Forelimb muscle (tissue), 1 donor: ENCODE results near the gene PPFIA4. TPM values are rescaled to one million over a fixed set of nuclear protein-coding genes. Genes with fewer than 3 reads are reported as not detected.

Experiments
- DNase-seq: peaks from one replicate; pipeline ENCODE4 v3.0.0-alpha.2; 2013; ENCODE audit warnings: low read depth
- polyA plus RNA-seq: library from polyadenylated mRNA; unstranded; fragments of 120-200 nt; gene quantifications from one replicate; pipeline ENCODE4 v1.2.1, GENCODE V29; 2013; ENCODE audit not compliant: insufficient read length

The PPFIA4 gene
- polyA plus RNA-seq, 1 donor = 62.1 TPM

DNA sequence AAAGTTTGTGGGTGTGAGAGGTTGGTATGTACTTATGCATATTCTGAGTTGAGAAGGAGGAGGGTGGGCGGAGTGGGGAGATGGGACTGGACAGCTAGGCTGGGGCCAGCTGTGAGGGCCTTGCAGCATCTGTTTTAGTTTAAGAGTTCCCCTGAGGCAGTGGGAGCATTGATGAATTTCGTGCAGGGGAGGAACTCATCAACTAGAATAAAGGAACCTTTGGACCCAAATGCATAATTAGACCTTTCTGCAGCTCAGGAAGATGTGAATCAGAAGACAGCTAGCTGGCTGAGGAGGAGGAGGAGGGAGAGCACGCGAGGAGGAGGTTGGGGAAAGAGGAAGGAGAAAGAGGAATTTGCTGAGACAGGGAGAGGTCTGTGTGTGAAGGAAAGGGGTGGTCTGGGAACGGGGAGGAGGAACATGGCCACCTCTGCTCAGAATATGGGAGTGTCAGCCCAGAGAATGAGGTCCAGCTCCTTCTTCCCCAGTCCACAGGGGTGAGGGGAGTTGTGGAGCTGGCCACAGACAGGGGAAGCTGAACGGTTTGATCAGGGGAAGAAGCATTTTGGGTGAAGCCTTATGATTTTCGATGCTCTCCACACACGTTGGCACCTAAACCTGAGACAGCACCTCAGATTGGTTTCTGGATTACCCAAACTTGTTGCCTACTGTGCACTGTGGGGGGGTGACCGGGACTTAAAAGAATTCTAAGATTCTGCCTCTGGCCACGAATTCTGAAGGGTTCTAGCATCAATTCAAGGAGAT lies 31.8 kb downstream of the PPFIA4 start:
- no peak for DNase-seq

DNA sequence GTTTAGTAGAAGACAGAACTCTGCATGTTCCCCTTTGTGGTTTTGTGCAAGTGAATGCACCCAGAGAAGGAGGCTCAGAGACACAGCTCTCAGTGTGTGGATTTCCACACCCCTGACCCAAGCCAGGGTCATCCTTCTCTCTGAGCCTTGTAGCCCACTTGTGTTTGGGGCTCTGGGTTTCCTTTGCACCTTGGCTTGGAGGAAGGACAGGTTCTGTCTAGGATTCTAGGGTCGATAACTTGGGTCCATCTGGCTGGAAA lies 32.3 kb downstream of the PPFIA4 start:
- no peak for DNase-seq

DNA sequence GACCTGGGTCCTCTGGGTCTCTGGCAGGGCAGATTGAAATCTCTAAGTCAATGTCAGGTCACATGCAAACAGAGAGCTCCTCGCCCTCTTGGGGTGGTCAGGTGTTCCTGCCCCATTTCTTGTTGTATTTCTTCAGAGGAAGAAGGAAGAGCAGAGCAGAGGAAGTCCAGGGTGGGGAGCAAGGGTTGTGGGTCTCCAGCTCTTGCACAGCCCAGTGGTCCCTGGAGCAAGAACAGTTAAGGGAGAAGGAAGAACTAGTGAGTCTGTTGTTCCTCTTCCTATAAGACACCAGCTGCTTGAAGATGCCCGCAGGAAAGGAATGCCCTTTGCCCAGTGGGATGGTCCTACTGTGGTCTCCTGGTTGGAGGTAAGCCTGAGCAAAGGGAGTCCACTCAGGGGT lies 33.2 kb downstream of the PPFIA4 start:
- no peak for DNase-seq

DNA sequence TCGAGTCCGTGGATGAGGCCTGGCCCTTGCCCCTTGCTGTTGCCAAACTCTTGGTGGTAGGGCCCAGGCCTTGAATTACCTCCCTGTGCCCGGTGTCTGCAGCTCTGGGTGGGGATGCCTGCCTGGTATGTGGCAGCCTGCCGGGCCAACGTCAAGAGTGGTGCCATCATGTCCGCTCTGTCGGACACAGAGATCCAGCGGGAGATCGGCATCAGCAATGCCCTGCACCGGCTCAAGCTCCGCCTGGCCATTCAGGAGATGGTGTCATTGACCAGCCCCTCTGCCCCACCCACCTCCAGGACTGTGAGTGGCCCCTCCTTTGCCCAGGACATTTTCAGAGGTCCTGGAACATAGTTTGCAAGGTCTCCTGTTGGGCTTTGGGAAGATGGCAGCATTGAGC lies 33.8 kb downstream of the PPFIA4 start:
- no peak for DNase-seq

DNA sequence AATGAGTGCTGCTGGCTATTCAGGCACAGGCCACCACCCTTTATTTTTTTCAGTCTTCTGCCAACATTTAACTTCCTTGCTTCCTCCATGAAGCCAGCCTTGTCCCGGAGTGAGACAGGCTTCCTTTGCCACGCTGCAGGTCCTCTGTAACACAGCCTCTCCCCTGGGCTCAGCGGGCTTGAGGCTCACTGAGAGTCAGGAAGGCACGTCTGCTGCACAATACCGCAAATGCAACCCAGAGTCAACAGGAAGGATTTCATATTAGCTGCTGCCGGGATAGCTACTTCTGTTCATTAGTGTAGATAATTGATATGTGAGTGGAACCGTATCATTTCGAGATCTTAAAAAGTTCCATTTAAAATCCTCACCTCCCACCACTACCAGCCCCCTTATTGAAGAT lies 37.0 kb downstream of the PPFIA4 start:
- no peak for DNase-seq

DNA sequence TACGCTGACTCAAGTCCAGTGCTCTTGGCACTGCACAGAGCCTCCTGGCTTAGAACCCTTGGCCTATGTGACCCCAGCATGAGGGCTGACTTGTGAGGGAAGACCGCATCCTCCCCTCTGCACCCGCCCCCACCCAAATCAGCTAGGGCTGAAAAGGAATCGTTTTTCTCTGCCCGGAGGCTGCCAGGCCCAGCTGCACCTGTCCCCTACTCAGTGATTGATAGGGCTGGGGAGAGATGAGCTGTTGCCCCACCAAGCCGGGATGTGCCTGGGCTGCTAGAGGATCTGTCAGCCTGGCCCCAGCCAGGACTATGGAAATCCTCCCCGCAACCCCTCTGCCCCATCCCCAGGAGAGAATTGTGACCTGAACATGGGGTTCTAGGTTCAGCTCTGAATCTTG lies 38.9 kb downstream of the PPFIA4 start:
- no peak for DNase-seq

DNA sequence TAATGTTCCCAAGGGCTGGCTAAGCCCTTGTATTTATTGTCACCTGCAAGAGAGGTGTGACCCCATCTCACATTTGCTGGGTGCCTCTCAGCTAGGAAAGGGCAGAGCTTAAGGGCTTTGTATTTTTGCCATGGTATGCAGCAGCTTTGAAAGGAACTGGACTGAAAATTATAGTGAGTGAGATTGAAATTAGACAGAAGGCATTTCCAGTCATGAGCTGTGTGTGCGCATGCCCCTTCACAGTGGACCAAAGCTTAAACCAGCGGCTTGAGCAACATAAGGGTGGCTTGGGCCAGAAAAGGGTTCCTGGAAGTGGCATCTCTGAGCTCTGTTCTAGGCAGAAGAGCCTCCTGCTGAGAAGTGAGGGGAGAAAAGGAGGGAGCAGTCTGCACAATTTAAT lies 39.7 kb downstream of the PPFIA4 start:
- no peak for DNase-seq

DNA sequence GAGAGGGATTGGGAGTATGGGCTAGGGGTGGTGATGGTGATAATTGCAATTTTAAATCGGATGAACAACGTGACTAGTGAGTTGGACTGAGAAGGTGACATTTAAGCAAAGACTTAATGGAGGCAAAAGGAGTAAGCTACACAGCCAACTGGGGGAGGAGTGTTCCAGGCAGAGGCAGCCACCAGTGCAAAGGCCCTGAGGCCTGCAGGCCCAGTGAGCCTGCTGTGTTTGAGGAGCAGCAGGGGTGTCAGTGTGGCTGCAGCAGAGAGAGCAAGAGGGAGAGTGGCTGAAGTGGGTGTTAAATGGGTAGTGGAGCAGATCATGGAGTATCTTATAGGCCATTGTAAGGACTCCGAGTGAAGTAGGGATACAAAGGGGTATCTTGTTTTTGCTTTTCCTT lies 40.7 kb downstream of the PPFIA4 start:
- no peak for DNase-seq

DNA sequence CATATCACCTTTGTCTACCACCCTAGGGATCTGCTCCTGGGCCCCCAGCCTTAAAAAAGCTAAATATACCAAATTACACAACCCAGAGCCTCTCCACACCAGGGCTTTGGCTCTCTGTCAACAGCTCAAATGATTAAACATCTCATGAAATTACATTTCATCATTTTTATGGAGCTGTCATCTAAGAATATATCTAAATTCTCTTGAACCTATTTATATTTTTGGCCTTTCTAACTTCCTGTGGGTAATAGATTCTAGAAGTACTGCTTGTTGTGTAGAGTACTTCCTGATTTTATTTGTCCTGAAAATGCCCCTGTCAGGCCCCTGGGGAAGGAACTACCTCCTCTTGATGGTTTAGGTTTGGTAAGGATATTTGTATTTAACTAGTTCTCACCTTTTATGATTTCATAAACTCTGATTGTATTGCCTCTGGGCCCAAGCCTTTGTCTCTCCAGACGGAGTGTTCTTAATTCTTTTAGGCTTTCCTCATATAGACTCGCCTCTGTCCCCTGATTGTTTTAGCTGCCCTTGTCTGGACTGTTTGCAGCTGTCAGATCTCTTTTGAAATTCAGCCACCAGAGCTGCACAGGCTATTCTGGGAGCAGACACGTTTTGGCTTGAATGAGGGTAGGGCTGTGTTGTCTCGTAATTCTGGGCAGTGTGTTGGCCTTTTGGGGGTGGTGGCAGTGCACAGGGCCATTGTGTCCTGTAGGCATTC lies 42.9 kb downstream of the PPFIA4 start:
- DNase-seq = peak; percentile 43

DNA sequence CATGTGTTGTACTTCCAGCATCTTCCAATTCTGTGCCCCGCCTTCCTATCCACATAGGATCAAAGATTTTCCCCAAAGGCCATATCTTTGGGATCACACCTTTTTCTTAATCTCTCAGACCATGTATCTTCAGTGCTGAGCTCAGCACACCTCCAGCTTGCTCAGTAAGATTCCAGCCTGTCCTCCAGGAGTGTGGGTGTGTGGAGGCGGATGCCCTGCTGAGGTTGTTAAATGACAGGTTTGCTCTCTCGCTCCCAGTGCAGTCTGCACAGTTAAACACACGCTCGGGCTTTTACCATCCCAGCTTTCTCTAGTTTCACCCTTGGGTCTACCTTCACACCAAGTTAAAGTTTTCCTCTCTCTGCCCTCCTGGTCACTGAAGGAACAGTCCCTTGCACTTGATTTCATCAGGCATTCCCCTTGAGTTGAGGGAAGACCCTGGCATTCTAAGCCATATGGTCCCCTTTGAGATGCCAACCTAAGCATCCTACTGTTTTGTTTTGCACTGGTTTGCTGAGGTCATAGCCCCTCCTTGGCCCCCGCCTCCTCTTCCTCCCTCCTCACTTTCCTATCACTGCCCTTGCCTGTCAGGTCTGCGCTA lies 45.8 kb downstream of the PPFIA4 start:
- no peak for DNase-seq

DNA sequence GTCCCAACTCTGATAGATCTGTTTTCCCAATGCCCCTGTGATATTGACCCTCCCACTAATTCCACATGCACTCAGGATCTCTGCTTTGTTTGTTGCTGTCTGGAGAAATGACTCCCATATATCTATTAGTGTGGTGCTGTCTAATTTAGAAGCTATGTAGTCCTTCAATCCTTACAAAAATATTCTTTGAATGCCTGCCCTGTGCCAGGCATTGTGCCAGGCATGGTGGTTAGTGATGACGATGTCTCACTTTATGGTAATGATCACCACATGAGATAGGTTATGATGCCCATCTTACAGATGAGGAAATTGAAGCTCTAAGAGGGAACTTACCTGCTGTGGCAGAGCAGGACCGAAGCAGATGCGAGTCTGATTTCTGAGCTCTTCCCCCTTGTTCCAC lies 46.6 kb downstream of the PPFIA4 start:
- no peak for DNase-seq

DNA sequence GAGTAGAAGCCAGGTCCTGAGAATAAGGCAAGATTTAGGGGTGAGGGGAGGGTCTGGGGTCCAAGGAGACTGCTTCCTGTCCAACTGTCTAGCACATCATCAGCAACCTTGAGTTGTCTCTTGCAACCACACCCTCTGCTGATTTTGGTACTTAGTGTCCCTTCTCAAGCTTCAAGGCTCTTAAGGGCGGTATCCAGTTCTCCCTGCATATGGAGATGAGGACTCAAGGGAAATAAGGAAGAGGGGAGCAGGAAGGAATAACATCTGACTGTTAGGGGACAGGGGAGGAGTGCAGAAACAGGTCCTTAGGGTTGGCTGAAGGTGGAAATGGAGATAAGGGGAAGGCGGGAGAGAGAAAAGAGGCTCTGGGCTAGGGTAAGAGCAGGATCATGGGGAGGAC lies 47.2 kb downstream of the PPFIA4 start:
- no peak for DNase-seq

DNA sequence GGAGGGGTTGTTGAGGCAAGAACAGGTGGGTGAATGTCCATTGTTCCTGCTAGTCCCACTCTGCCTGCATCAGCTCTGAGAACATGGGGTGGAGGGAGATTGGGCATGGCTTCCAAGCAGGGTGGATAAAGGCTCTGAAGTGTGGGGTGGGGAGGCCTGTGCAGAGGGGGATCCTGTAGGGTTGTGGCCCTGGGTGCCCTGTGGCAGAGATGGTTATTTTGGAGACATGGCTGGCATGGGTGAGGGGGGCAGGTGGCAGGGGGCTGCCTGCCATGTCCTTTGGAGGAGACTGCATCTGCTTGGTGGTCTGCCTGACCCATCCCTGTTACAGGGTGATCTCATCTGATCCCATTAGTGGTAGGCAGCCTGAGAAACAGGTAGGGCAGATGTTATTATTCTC lies 48.3 kb downstream of the PPFIA4 start:
- DNase-seq = no peak

DNA sequence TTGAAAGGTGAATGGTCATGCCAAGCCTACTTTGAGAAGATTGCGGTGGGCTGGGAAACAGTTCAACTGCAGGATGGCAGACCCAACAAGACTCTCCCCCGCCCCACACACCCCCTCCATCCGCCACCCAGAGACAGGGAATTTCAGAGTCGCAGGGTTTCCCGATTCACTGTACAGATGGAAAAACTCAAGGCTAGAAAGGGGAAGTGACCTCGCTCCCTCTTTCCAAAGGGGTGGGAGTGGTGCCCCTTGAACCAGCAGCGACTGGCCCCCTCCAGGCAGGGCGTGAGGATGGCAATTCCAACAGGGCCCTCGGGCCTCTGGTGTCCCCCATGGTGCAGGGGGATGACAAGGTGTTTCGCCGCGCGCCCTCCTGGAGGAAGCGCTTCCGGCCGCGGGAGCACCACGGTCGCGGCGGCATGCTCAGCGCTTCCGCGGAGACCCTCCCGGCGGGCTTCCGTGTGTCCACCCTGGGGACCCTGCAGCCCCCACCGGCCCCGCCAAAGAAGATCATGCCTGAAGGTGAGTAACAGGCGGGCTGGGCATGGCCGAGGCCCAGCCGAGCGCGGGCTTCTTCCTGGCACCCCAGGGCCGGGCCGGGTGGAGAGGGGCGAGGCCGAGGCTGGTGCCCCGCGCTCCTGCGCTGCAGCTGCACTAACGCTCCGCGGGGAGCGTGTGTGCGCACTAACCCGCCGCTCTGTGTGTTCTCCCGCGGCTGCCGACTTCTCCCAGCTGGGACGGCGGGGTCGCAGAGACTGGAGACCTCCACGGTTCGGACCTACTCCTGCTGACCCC lies 49.1 kb downstream of the PPFIA4 start:
- DNase-seq = no peak

DNA sequence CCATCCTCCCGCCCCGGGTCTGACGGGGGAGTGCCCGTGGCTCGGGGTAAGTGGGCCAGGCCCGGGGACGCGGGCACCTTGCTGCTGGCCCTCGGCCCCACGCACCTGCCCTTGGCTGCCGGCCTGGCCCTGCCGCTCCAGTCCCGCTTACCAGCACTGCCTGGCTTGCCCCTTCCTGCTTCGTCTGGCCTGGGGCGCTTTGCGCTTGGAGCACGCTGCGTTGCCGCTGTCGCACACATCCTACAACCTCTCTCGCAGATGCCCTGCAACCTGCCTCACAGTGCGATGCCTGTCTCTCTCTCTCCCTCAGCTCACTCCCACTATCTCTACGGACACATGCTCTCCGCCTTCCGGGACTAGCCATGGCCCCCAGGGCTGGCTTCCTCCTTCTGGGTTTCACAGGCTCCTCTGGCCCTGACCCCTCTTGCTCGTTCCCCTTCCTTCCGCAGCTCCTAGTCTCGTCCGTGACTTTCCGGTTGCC lies 49.8 kb downstream of the PPFIA4 start:
- no peak for DNase-seq

DNA sequence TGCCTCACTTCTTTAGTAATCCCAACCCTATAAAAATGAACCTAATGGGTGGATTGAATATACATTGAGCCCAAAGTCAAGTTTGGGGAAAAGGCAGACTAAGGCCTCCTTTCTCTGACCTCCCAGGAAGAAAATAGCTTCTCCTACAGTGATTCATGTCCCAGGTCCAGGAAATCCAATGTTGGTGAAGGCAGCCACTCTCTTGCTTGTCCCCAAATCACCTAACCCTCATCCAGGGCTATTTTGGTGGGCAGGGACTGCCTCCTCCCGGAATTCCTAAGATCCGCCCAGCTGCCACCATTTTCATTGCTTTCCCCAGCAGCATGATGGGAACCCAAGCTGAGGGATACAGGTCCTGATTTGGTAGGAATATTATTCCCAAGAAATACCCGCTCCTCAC lies 51.1 kb downstream of the PPFIA4 start:
- no peak for DNase-seq

DNA sequence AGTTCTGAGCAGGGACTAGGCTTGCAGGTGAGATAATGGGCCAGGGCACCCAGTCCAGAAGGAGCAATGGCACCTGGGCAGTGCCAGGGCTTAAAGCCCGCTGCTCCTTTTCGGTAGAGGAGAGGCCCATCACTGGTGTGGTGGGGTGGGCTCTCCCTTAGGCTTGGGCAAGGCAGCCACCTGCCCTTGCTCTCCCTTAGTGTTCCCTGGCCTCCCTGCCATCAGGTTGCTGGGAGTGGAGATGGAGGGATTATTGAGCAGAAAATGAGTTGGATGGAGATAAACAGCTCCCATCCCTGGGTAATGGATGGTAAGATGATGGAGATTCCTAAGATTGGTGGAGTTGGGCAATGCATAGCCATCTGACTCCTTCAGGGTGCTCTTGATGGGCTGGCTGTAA lies 51.7 kb downstream of the PPFIA4 start:
- no peak for DNase-seq

DNA sequence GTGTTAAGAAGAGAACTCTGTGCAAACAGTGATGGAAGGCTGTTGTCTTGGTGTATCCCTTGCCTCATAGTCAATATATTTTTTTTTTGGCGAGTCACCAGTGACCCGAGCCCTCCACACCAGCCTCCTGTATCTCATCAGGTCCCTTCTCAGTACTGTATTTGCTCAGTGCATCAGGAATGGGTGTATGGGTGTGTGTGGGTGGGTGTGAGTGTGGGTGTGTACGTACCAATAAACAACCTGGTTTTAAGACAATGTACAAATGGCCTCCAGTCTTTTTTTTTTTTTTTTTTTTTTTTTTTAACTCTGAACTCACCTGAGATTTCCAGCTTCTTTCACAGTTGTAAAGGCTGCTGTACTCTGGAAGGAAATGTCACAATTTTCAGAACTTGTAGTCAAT lies 52.2 kb downstream of the PPFIA4 start:
- DNase-seq = no peak

DNA sequence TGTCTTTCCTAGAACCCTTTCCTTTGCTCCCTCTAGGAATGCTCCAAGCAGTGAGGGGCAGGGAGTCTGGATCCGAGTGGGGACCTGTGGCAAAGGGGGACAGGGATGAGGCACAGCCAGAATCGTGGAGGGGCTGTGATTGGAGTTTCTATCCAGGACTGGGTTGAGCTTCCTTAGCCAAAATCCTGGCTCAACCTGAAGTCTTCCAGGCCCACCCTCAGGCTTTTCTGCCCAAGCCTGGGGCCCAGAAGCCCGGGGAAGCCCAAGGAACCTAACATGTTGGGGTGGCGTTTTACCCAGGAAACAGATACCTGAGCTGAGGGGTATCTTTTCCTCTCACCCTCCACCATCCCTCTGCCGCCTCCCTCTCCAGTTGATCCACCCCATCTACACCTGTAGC lies 54.2 kb downstream of the PPFIA4 start:
- DNase-seq = no peak

DNA sequence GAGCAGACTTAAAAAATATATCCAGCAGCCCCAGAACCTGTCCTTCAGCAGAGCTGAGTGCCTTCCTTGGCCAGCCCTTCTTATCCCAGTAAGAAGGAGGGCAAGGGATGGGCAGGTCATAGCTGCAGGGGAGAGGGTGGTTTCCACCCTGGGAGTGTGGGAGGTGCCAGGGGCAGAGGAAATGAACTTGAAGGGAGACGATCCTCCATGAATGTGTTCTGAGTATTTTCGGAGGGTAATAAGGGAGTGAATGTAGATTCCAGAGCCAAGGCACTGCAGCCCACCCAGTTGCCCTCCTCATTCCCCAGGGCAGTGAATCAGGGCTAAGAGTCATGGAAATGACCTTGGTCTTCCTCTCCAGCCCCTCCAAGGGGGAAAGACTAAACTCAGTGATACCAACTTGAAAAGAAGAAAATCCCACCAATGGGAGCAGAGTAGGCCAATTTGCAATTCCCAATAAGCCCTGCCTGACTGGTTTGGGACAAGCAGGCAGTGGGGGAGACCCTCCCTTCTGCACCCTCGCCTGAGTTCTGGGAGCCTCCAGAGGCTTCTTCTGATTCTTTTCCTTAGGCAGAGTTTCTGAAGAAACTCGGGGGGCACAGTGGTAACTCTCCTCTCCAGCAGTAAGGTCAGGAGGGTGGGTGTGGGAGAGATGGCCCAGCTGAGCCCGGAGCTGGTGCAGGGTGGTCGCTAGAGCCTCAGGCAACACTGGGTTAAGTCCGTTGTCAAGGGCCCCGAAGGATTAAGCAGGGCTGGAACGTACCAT lies 55.4 kb downstream of the PPFIA4 start:
- DNase-seq = no peak

DNA sequence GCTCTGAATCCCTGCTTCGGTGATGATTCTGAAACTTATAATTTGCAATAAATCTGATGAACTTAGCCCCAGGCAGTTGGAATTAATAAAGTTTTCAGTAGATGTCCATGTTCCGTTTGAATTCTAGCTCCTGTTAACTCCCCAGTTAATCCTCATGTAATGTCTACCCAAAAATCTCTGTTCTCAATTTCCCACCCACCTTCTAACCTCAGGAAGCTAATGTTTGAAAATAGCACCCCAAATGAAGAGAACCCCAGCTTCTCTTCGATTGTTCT lies 55.9 kb downstream of the PPFIA4 start:
- no peak for DNase-seq
